GM20000 (cell line): ENCODE results near the gene PCDHB11.
"Not testable (repeated sequence)": the region's sequence is repeated elsewhere in the genome, so short reads cannot be mapped to it uniquely, and the experiment has no call there.

Experiments used
- DNase-seq: peaks from one replicate; pipeline ENCODE4 v3.0.0; 2012; ENCODE audit warnings: low spot score
- CTCF ChIP-seq: IDR thresholded peaks from 2 replicates; pipeline ENCODE4 v1.5.1; 2012; ENCODE audit warnings: mild to moderate bottlenecking, control low read depth; ENCODE audit errors: extremely low read depth, missing control alignments

The PCDHB11 gene

DNA sequence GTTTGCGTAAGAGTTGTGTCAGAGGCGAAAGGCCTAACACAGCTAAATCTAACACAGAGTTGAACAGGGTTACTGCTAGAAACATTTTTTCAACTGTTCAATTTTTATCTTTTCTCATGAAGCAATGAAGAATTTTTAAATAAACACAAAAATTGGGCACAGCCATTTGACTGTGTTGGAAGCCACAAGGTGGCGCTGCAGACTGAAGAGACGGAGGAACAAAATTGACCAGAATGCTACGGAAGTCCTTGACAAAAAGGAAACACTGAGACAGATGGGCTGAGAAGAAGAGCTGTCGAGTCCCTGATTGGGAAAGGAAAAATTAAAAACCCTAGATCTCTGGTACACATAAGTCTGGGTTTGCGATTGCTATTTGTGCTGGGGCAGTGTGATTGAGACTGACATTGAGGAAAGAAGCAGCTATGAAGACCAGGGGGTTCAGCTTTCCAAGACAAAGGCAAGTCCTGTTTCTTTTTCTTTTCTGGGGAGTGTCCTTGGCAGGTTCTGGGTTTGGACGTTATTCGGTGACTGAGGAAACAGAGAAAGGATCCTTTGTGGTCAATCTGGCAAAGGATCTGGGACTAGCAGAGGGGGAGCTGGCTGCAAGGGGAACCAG, 12.4 kb upstream of the PCDHB11 start, which contains the start of gene PCDHB9:
PCDHB9 (plus strand) TSS at position 265 of the 616 bp plus-strand sequence; CDS start at position 423, 158 bp downstream.
- DNase-seq = no peak
- TF ChIP-seq CTCF = no peak

- not testable (repeated sequence) for DNase-seq
Observed at GRCh38 chr5:141188682-141189081, 10.7 kb upstream of the PCDHB11 start.

- DNase-seq = not testable (repeated sequence)
Observed at GRCh38 chr5:141189131-141189530, 10.3 kb upstream of the PCDHB11 start.

- DNase-seq = no peak
Observed at GRCh38 chr5:141192110-141192725, 7.2 kb upstream of the PCDHB11 start, which contains the start of gene PCDHB10. Gene PCDHB10 (plus strand): TSS chr5:141192353. CDS start chr5:141192553, 200 bp downstream.

GRCh38 chr5:141194332-141194731, 5.1 kb upstream of the PCDHB11 start:
- not testable (repeated sequence) for DNase-seq

More at GRCh38 chr5:141192110-141192725, 7.2 kb upstream of the PCDHB11 start, which contains the start of gene PCDHB10:
- TF ChIP-seq CTCF = no peak

GRCh38 chr5:141196363-141196762, 3.1 kb upstream of the PCDHB11 start:
- TF ChIP-seq CTCF = no peak
- no peak for DNase-seq

GRCh38 chr5:141201126-141201525, 1.7 kb downstream of the PCDHB11 start:
- not testable (repeated sequence) for DNase-seq

DNA sequence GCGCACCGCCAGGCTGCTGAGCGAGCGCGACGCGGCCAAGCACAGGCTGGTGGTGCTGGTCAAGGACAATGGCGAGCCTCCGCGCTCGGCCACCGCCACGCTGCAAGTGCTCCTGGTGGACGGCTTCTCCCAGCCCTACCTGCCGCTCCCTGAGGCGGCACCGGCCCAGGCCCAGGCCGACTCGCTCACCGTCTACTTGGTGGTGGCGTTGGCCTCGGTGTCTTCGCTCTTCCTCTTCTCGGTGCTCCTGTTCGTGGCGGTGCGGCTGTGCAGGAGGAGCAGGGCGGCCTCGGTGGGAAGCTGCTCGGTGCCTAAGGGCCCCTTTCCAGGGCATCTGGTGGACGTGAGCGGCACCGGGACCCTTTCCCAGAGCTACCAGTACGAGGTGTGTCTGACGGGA, 2.2 kb downstream of the PCDHB11 start:
- DNase-seq = not testable (repeated sequence)

- no peak for DNase-seq
- no peak for TF ChIP-seq CTCF
Observed at GRCh38 chr5:141208478-141208877, 9.1 kb downstream of the PCDHB11 start, which contains the start of gene PCDHB12. Gene PCDHB12 (plus strand): TSS chr5:141208719. CDS start chr5:141208908, 189 bp downstream.

DNA sequence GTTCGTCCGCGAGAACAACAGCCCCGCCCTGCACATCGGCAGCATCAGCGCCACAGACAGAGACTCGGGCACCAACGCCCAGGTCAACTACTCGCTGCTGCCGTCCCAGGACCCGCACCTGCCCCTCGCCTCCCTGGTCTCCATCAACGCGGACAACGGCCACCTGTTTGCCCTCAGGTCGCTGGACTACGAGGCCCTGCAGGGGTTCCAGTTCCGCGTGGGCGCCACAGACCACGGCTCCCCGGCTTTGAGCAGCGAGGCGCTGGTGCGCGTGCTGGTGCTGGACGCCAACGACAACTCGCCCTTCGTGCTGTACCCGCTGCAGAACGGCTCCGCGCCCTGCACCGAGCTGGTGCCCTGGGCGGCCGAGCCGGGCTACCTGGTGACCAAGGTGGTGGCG, 10.9 kb downstream of the PCDHB11 start:
- DNase-seq = not testable (repeated sequence)

- DNase-seq = not testable (repeated sequence)
Observed at GRCh38 chr5:141210849-141211248, 11.4 kb downstream of the PCDHB11 start.

DNA sequence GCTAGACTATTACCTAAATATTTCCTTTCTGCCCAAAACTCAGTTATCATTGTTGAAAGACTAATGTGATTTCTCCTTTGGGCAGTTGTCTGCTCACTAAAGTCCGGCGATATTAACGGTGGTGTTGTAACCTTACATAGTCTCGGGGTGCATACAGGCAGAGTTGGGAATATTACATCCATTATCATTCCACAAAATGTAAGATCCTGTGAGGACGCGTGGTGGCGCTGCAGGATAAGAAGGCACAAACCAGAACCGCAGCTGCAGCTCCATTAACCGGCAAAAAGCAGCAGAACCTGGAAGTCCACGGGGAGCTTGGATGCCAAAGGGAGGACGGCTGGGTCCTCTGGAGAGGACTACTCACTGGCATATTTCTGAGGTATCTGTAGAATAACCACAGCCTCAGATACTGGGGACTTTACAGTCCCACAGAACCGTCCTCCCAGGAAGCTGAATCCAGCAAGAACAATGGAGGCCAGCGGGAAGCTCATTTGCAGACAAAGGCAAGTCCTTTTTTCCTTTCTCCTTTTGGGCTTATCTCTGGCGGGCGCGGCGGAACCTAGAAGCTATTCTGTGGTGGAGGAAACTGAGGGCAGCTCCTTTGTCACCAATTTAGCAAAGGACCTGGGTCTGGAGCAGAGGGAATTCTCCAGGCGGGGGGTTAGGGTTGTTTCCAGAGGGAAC, 14.4 kb downstream of the PCDHB11 start, which contains the start of gene PCDHB13:
PCDHB13 (plus strand) TSS at position 264 of the 684 bp plus-strand sequence; CDS start at position 469, 205 bp downstream.
- not testable (repeated sequence) for DNase-seq

DNA sequence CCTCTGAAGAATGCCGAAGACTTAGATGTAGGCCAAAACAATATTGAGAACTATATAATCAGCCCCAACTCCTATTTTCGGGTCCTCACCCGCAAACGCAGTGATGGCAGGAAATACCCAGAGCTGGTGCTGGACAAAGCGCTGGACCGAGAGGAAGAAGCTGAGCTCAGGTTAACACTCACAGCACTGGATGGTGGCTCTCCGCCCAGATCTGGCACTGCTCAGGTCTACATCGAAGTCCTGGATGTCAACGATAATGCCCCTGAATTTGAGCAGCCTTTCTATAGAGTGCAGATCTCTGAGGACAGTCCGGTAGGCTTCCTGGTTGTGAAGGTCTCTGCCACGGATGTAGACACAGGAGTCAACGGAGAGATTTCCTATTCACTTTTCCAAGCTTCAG, 15.2 kb downstream of the PCDHB11 start:
- not testable (repeated sequence) for DNase-seq

DNA sequence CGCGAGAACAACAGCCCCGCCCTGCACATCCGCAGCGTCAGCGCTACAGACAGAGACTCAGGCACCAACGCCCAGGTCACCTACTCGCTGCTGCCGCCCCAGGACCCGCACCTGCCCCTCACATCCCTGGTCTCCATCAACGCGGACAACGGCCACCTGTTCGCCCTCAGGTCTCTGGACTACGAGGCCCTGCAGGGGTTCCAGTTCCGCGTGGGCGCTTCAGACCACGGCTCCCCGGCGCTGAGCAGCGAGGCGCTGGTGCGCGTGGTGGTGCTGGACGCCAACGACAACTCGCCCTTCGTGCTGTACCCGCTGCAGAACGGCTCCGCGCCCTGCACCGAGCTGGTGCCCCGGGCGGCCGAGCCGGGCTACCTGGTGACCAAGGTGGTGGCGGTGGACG, 16.1 kb downstream of the PCDHB11 start:
- not testable (repeated sequence) for DNase-seq

- not testable (repeated sequence) for DNase-seq
Observed at GRCh38 chr5:141216035-141216434, 16.6 kb downstream of the PCDHB11 start.
